GM12873 (cell line): ENCODE data around the gene MRPL34.

ENCODE experiments used
- CTCF ChIP-seq: IDR thresholded peaks from 2 replicates; pipeline ENCODE4 v1.5.1; 2012; ENCODE audit warnings: low read depth, mild to moderate bottlenecking, moderate library complexity, low read length, control low read depth; ENCODE audit not compliant: insufficient read depth; ENCODE audit errors: missing control alignments

The MRPL34 gene

DNA sequence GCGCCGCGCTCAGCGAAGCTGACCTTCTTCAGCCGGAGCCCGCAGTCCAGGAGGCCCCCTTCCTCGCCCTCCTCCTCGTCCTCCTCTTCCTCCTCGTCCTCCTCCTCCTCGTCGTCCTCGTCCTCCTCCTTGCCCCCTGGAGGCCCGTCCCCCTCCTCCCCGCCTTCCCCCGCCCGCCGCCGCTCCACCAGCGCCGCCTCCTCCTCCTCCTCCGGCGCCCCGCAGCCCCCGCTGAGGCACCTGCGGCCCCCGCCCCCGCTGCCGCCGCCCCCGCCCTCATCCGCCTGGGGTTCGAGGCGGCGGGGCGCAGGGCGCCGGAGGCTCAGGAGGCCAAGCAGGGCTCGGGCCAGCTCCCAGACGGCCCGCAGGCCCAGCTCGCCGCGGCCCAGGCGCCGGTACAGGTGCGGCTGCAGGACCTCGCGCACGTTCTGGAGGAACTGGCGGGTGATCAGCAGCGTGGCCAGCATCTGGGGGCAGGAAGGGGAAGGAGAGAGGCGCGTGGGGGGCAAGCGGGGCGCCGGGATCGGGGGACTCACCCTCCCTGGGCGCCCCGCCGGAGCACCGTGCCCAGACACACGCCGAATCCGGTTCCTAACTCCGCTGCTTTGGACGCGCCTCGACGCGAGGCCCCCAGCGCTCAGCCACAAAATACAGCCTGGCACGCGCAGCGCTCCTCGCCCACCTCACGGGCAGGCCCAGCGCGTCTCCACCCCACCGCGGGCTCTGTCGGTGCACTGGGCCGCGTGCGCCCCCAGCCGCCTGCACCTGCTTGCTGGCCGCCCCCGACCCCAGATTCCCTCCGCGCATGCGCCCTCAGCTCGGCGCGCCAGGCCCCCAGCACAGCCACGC lies 23.1 kb downstream of the MRPL34 start:
- TF ChIP-seq CTCF, result no peak

- TF ChIP-seq CTCF, result no peak
Observed at GRCh38 chr19:17329366-17330261, 23.9 kb downstream of the MRPL34 start.

DNA sequence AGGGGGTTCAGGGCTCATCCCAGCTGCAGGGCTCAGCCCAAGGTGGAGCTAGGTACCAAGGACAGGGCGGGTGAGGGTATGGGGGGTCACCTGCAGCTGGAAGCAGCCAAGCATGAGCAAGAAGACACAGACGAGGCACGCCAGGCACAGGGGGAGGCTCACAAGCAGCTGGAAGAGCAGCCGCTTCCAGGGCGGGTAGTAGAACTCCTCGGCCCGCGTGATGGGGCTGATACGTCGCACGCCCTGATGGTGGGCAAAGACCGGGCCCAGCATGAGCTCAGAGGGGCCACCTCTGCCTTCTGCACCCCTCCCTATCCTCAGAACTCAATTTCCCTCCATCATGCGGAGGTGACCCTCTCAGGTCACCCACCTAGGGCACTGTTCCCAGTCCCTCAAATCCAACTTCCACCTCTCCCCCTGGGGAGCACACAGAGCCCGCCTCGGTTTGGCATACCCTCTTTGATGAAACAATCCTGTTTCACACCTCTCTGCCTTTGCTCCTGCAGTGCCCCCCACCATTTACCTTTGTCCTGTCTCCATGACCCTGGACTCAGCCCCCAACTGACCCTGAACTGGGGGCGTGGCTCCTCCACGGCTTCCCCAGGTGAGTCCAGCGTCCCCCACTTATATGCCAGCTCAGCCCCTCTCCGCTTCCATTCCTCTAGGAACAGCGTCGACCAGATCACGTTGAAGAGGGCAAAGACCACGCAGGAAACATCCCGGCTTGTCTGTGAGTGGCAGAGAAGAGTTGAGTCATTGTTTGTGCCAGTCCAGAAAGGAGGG lies 24.8 kb downstream of the MRPL34 start:
- TF ChIP-seq CTCF, result no peak

DNA sequence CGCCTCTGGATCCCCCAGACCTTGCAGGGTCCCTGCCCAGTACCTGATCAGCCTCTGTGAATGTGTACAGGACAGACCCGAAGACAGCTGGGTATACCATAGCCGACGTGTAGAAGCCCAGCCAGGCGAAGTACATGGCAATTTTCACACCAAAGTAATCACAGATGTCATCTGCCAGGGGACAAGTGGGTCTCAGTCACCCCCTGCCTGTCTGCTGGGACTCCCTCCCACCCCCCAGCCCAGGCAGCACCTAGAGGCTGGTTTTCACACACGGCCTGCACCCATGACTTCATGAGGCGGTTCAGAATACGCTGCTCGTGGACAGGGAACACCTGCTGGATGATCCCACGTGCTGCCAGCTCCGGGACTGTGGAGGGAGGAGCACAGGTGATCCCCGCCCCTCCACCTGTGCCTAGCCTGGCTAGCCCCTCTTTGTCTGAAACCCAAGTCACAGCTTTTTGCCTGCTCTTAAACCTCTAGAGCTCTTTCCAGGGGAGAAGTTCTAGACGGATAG lies 25.4 kb downstream of the MRPL34 start:
- TF ChIP-seq CTCF, result no peak

DNA sequence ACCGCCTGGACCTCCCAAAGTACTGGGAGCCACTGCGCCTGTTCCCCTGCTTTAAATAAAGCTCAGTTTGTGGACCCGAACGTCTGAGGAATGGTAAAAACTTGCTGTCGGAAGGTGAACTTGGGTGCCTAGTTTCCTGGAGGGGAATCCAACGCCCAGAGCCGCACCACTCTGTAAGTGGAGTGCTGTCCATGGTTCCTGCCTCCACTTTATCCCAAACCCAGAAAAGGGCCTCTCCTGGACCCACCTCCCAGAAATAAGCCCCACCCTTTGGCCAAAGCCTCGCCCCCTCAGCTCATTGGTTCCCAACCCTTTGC lies 26.6 kb downstream of the MRPL34 start:
- TF ChIP-seq CTCF, result no peak

DNA sequence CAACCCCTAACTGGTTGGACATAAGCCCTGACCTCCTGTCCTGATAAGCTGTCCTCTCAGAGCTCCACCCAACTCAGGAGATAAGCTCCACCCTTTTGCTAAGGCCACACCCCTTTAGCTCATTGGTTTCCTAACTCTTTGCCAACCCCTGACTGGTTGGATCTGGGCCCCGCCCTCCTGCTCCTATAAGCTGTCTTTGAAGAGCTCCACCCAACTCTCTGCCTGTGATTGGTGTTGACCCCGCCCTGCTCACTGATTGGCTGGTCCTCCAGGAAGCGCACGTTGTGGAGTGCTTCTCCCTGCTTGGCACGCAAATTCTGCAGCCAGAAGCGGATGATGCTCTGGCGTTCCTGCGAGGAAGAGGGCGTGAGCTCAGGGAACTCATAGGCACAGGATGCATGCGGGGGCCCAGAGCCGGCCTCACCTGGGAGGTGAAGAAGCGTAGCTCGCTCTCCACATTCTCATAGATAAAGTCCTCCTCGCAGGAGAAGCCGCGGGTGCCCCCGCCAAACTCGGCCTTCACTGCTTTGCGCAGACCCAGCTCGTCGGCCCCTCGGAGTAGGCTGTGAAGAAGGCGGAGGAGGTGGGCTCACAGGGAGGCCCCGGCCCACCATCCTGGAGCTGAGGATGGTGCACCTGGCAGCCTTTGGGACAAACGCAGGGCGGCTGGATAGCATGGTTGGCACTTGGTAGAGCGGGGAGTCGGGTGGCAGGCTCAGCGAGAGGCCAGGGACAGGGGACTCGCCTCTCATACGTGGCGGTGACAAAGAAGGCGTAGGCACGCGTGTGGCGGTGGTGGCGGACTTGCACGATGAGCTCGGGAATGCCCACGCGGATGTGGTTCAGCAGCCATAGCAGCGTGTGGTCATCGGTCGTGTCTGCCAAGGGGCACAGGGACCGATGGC lies 27.3 kb downstream of the MRPL34 start:
- TF ChIP-seq CTCF, result no peak
